Spleen (tissue), 7 donors: ENCODE results near the gene SATB1.

Experiments used
- POLR2A ChIP-seq, 3 donors: fragments of 450-650 bp; IDR thresholded peaks; one replicate each; pipeline ENCODE4 v1.5.1; 2017; ENCODE audit warnings: antibody characterized with exemption in 3 of 3, mild to moderate bottlenecking in 1 of 3
- POLR2AphosphoS5 ChIP-seq, 3 donors: sonication (generic); formaldehyde crosslinking; IDR thresholded peaks; one replicate each; pipeline ENCODE4 v1.5.1; 2017; ENCODE audit warnings: antibody characterized with exemption in 3 of 3
- TF ChIP-seq, protein P1 (sequence below), 11 experiments: fragments of 200-600 bp in 7 of 11; fragments of 450-650 bp in 4 of 11; sonication (generic) in 4 of 11; IDR thresholded peaks in 8 of 11; conservative IDR thresholded peaks in 3 of 11; 1 replicate in 7 of 11; 2 replicates in 4 of 11; pipeline versions ENCODE4 v1.4.0 to v1.8.0; 2016 to 2021; ENCODE audit warnings: antibody characterized with exemption in 11 of 11, inconsistent platforms in 4 of 11, mild to moderate bottlenecking in 1 of 11
- donor health status: DM: no; HTN: no; CAD: no; lungs with moderate emphysema.
- donor health status: DM: no; HTN: no; CAD: no.
- donor health status: DM: no; HTN: no; CAD: no.

- TF ChIP-seq POLR2A (IDR thresholded peaks at IDR 0.05) = no peak
- TF ChIP-seq, protein P1, sequence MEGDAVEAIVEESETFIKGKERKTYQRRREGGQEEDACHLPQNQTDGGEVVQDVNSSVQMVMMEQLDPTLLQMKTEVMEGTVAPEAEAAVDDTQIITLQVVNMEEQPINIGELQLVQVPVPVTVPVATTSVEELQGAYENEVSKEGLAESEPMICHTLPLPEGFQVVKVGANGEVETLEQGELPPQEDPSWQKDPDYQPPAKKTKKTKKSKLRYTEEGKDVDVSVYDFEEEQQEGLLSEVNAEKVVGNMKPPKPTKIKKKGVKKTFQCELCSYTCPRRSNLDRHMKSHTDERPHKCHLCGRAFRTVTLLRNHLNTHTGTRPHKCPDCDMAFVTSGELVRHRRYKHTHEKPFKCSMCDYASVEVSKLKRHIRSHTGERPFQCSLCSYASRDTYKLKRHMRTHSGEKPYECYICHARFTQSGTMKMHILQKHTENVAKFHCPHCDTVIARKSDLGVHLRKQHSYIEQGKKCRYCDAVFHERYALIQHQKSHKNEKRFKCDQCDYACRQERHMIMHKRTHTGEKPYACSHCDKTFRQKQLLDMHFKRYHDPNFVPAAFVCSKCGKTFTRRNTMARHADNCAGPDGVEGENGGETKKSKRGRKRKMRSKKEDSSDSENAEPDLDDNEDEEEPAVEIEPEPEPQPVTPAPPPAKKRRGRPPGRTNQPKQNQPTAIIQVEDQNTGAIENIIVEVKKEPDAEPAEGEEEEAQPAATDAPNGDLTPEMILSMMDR (IDR thresholded peaks at IDR 0.05 in 8 of 11, conservative IDR thresholded peaks at IDR 0.05 in 3 of 11) = no peak
- TF ChIP-seq POLR2AphosphoS5 (IDR thresholded peaks at IDR 0.05) = no peak
Measured at GRCh38 chr3:18396428-18396827, 28.7 kb downstream of the SATB1 start.
